ENCODE data around the gene ACOT12.

ACOT12 gene

GRCh38 chr5:81393783-81394718 is at the start of gene ACOT12:
ACOT12 (minus strand) TSS chr5:81394134; CDS start chr5:81394114, 20 bp downstream.
- no peak for TF ChIP-seq CTCF (conservative IDR thresholded peaks at IDR 0.05)

GRCh38 chr5:81435023-81435422 is 41.1 kb upstream of the ACOT12 start:
- H3K27ac ChIP-seq: no peak overlapping the region
- no peak for TF ChIP-seq CTCF (conservative IDR thresholded peaks at IDR 0.05)

More at GRCh38 chr5:81393783-81394718, at the start of gene ACOT12:
- H3K27ac ChIP-seq: no peak within 1 kb of the TSS

- TF ChIP-seq CTCF (conservative IDR thresholded peaks at IDR 0.05): no peak
These were observed 36.1 kb upstream of the ACOT12 start for GRCh38 chr5:81429985-81430384.

GRCh38 chr5:81429363-81429762 is 35.4 kb upstream of the ACOT12 start:
- H3K27ac ChIP-seq: no peak overlapping the region

More at GRCh38 chr5:81429985-81430384, 36.1 kb upstream of the ACOT12 start:
- no peak overlapping the region for H3K27ac ChIP-seq

GRCh38 chr5:81428861-81429260 is 34.9 kb upstream of the ACOT12 start:
- no peak overlapping the region for H3K27ac ChIP-seq
- TF ChIP-seq CTCF (conservative IDR thresholded peaks at IDR 0.05): no peak

More at GRCh38 chr5:81429363-81429762, 35.4 kb upstream of the ACOT12 start:
- TF ChIP-seq CTCF (conservative IDR thresholded peaks at IDR 0.05): no peak

DNA sequence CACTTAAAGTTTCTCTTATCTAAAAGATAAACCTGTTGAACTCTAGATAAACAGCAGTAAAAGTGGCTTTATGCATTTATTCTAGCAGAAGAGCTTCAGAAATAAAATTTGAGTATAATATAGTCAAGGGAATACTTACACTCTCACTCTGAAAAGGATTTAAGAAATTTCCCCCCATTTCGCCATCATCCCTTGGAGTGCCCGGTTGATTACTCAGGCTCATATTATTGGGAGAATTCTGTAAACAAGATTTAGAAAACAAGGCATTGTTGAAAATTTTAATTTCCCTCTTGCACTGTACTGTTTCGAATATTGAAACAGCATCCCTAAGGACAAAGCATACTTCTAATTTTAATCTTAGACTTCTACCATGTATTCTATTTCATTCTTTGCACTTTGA is 34.5 kb upstream of the ACOT12 start:
- no peak for TF ChIP-seq CTCF (conservative IDR thresholded peaks at IDR 0.05)
- no peak overlapping the region for H3K27ac ChIP-seq

- H3K27ac ChIP-seq: no peak overlapping the region
These were observed 33.6 kb upstream of the ACOT12 start for GRCh38 chr5:81427566-81427965.

More at GRCh38 chr5:81427566-81427965, 33.6 kb upstream of the ACOT12 start:
- no peak for TF ChIP-seq CTCF (conservative IDR thresholded peaks at IDR 0.05)
